DMS53 treated with DMSO at 0.1 percent for 48 hours (cell line): ENCODE measurements around the gene CDHR4.
"Not testable (repeated sequence)": the region's sequence is repeated elsewhere in the genome, so short reads cannot be mapped to it uniquely, and the experiment has no call there.

Experiments
- DNase-seq: peaks from one replicate; lab custom pipeline; 2025; ENCODE audit not compliant: unreplicated experiment; lab: John Stamatoyannopoulos, UW

Gene CDHR4

DNA sequence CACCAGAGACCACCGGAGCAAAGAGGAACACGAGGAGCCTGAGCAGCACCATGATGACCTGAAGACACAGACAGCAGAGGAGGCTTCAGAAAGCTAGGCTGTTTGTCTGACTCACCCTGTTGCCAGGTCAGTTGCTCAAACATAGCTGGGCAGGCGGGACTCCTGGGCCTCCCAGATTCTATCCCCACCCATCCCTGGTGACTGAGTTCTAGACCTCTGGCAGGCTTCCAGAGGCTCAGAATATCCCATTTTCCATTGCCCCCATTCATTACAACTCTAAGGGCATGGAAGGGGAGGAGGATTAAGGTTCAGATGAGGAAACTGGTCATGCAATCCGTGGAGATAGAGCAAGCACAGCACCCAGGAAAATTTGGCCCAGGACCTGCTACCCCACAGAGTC, at the start of gene CDHR4:
TSS of gene CDHR4 (minus strand) at position 113 of the 400 bp plus-strand sequence. CDS start at position 52, 61 bp downstream.
- no peak for DNase-seq

DNA sequence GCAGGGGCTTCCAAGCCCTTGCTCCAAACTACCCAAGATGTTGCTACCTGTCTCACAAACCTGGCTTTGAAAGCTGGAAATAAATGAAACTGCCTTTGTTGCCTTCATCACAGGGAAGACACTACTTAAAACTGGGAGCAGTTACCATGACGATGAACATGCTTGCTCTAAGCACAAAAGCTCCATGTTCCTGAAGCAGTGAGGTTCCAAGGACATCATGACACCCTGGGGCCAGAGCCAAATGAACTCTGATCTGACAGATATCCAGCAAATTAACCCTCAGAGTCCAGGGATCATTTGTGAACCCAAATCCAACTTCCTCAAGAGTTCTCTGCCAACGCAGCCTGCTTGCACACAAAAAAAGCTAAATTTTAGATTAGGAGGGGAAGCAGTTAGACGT, 46.0 kb upstream of the CDHR4 start:
- DNase-seq, result no peak

- DNase-seq, result no peak
These were observed 45.0 kb upstream of the CDHR4 start for GRCh38 chr3:49844464-49845183.

GRCh38 chr3:49842843-49843517, 43.3 kb upstream of the CDHR4 start:
- DNase-seq, result no peak

- no peak for DNase-seq
These were observed 42.1 kb upstream of the CDHR4 start for GRCh38 chr3:49841806-49842205.

- DNase-seq, result no peak
These were observed 41.5 kb upstream of the CDHR4 start for GRCh38 chr3:49841126-49841696.

DNA sequence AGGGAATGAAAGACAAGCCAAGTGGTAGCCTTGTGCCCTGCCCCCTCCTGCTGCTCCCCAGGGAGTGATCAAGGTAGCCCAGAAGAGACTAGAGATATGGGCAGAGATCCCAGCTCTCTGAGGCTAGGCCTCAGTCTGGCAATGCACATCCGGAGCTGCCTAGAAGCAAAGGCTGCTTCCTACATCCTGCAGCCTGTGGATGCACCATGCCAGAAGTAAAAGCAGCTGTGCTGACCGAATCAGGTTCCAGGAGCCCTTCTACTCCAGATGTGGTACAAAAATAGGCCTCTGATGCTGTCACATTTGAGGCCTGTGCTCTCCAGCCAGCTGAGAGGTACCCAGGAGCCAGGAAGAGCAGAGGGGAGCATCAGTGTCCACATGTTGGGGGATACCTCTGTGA, 40.7 kb upstream of the CDHR4 start:
- no peak for DNase-seq

DNA sequence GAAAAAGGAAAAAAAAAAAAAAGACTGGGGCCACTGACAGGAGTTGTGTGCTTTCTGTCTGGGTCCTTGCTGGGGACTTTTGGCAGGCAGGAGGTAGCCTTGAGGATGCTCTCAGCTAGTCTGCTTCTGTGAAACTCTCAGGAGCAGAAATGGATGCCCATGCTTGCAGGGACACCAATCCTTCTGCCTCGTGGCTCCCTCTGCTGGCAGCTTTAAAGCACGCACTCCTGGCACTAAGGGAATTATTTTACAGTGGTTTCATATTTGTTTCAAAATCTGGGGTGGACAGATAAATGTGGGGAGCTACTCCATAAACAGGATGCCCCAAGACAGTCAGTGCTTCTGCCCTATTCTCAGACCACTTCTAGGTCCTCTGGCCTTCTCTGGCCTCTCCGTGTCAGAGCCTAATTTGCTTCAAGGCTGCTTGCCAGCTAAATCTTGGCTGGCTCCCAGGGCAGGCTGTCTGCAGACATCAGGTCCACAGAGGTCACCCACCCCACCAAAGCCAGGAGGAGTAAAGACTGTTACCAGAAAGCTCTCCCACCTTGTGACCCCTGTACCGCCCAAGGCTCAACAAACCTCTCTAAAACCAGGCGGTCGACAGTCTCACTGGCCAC, 39.6 kb upstream of the CDHR4 start:
- DNase-seq, result peak; percentile 32

- DNase-seq, result no peak
These were observed 31.7 kb upstream of the CDHR4 start for GRCh38 chr3:49831341-49831740.

DNA sequence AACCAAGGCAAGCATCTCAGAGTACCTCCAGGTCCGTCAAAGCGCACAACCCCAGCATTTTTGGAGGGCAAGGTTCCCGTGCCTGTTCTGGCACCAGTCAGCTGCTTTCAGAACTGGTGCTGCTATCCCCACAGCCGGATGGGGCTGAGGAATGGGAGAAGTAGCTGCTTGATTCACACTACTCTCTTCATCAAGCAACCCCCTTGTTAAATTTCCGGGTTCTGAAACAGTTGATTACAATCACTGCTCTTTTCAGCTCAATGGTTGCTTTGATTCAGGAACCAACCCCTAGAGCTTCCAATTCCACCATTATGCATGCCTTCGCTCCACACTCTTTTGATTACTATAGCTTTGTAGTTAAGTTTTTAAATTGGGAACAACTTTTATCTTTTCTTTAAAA, 26.3 kb upstream of the CDHR4 start:
- DNase-seq, result no peak

DNA sequence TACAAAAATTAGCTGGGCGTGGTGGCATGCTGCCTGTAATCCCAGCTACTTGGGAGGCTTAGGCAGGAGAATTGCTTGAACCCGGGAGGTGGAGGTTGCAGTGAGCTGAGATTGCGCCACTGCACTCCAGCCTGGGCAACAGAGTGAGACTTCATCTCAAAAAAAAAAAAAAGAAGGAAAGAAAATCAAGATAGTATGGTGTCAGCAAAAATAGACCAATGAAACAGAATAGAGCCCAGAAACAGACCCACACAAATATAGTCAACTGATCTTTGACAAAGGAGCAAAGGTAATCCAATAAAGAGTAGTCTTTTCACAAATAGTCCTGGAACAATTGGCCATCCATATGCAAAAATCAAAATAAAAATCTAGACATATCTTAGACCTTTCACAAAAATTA, 23.5 kb upstream of the CDHR4 start:
- DNase-seq, result not testable (repeated sequence)

DNA sequence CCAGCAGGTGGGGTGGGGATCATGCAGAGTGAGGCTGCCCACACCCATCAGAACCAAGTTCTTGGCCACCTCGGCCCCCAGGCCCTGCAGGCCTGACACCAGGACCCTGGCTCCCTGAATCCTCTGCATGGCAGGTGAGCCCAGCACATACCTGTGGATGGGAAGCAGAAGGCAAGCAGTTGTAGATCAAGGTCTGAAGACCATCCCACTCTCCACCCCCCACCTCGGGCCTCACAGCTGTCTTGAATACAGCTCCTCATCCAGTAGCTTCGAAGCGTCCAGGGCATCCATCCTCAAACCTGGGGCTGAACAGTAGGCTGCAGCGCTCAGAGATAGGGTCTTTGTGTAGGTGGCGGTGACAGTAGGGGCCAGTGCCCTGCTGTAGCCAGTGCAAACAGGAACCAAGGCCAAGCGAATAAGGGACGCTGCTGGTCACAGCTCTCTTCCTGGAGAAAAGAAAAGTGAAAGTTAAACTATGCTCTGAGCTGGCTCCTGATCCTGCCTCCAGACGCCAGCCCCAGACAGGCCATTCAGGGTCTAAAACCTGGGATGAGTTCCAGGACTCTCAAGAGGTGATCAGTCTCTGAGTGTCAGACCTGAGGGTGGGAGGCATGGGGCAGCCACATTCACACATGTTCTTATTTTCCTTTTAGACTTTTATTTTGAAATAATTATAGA, 14.0 kb upstream of the CDHR4 start, which contains the start of gene UBA7:
TSS of gene UBA7 (minus strand) at position 457 of the 678 bp plus-strand sequence. CDS start at position 291, 166 bp downstream.
- DNase-seq, result no peak

DNA sequence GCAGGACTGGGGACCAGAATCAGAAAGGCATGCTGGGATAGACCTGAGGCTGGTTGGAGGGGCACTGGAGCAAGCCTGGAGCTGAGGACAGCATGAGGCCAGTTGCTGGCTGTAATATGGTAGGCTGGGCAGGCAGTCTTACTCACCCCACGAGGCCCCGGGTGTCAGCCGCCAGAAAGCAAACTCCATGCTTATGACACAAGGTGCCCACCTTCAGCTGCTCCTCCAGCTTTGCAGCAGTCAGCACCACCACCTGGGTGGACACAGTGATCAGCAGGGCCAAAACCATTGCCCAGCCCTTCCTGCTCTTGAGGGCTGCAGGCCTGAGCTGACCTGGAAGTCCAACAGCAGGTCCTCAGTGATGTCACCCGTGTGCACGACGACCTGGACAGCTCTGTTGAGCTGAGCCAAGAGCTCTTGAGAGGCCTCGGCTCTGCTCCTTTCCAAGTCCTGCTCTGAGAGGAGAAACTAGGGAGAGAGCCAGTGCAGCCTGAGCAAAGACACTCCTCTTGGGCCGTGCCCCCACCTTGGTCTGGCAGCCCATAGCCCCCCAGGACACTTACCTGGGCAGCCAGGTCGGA, 13.3 kb upstream of the CDHR4 start:
- DNase-seq, result no peak

DNA sequence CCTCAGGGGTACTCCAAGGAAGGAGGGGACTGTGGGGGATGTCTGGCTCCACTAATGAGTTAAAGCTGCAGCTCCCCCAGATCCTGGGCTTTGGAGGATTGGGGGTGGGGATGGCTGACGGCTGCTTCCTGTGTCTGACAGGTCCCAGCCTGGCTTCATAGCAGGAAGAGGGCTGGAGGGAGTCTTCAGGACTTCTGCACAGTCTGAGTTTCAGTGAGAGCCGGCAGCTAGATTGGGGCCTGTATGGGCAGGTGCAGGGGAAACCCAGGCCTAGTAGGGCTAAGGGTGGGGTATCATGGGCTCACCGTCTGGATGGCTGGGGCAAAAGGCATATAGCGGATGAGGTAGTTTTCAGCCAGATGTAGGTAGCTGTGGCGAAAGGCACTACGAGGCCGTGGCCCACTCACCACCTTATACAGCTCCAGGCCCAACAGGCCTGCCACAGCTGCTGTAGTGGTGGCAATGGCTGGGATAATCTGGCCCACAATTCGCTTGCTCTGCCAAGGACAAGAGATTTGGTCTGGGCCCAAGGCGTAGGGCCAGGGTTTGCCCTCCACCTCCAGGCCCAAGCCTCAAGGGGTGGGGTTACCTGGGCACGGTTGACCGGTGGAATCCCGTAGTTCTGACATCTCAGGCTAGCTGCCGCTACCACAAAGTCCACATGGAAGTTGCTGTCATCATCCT, 7.9 kb upstream of the CDHR4 start:
- no peak for DNase-seq

DNA sequence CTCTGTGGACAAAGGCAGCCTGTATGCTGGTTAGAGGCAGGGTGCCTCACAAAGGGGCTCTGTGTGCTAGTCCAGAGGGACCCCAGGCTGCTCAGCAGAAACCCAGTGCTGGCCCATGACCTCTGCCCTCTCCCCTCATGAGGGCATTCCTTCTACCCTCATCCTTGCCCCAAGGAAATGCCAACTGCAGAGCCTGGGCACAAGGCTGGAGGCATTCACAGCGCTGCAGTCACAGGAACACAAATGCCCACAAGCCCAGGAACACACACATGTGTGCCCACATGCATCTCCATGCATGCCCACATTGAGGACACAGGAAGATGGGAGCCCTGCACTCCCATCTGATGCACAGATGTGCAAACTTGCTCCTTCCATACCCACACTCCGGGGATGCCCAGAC, 7.2 kb upstream of the CDHR4 start:
- DNase-seq, result no peak

DNA sequence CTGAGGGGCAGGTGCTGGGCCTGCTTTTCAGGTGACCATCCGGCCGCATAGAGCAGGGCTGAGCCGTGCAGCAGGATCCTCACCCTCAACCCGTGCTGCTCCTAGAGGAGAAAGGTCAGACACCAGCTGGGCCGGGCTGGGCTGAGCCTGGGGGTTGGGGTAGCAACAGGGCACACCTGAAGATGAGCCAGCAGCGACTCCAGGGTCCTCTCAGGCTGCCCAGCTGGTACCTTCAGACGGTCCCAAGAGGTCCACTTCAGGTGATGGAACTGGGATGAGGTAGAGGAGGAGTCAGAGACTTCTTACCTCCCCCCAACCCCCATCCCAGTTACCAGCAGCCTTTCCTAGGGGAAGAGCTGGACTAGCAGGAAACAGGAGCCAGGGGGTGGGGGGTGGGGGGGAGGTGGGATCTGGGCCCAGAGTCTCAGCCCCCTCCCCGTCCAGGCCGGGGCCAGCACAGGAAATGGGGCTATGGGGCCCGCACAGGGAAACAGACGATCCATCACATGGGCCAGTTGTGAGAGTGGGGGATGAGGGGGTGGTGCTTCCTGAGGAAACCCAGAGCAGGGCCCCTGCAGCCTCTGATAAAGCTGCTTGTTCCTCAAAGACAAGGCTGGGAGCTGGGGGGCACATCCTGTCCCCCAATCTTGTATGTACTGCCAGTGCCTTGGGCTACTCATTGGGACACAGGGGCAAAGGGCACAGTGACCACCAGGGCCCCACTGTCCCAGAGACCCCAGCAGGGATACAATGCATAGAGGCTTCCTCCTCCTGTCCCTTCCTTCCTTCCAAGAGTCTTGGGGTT, 6.4 kb upstream of the CDHR4 start:
- no peak for DNase-seq

- peak; percentile 21 for DNase-seq
These were observed 5.7 kb upstream of the CDHR4 start for GRCh38 chr3:49805367-49805782.

DNA sequence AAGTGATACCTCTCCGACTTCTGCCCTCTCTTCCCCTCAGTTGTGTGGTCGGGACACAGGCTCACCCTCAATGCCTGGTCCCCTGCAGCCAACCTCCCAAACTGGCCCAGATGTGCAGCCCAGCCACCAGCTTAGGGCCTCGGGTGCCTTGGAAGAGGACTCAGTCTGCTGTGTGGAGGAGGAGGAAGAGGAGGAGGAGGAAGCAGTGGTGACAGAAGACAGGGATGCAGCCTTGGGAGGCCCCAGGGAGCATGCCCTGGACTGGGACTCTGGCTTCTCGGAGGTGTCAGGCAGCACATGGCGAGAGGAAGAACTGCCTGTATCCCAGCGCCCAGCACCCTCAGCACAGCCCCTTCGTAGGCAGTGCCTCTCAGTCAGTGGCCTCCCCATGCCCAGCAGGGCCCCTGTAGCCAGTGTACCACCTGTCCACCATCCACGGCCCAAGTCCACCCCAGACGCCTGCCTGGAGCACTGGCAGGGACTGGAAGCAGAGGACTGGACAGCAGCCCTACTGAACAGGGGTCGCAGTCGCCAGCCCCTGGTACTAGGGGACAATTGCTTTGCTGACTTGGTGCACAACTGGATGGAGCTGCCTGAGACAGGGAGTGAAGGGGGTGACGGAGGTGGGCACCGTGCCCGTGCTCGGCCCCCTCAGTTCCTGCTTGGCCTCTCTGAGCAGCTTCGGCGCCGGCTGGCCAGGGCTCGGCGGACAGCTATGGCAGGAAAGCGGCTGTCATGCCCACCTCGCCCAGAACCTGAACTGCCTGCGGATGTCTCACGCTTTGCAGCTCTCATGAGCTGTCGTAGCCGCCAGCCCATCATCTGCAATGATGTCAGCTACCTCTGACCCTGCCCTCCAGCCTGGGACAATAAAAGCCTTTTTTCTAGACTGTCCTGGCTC, 4.7 kb upstream of the CDHR4 start:
- DNase-seq, result no peak
